IMR-90 (cell line): Measurements from ENCODE around the gene ARHGEF10L. TPM values are rescaled to one million over a fixed set of nuclear protein-coding genes. Genes with fewer than 3 reads are reported as not detected.

Experiments used
- ATAC-seq: fragments of 200-7000 bp; cut with Tn5 transposase; 2 replicates; pipeline ENCODE4 v1.9.1; 2020; ENCODE audit warnings: low read depth, mild to moderate bottlenecking, moderate library complexity
- BruUV-seq: library from RNA; stranded (reverse); fragments of 400-500 nt; replicated peaks from 2 replicates; lab custom pipeline; 2021; lab: Mats Ljungman, UMichigan
- CTCF ChIA-PET: fragments of 300-600 bp; formaldehyde crosslinking; extraction: SDS; loops from one replicate; lab custom pipeline; 2021; ENCODE audit warnings: antibody characterized with exemption; lab: Yijun Ruan, JAX
- POLR2A ChIA-PET: fragments of 300-600 bp; sonication (Branson Sonifier 250); formaldehyde crosslinking; loops from one replicate; lab custom pipeline; 2022; ENCODE audit warnings: antibody characterized with exemption; ENCODE audit not compliant: unreplicated experiment; lab: Charles Lee
- DNase-seq: peaks from one replicate; pipeline ENCODE4 v3.0.0; 2013
- H2AFZ ChIP-seq: replicated peaks from 2 replicates; pipeline ENCODE3; 2013; ENCODE audit warnings: low read length, mild to moderate bottlenecking; ENCODE audit not compliant: poor library complexity
- H2AK5ac ChIP-seq: 2 replicates; pipeline ENCODE4 v1.6.1; 2013; ENCODE audit warnings: low read depth, low read length, inconsistent platforms
- H2AK9ac ChIP-seq: replicated peaks from 2 replicates; pipeline ENCODE3; 2013; ENCODE audit warnings: mild to moderate bottlenecking, low read depth, low read length, moderate library complexity; ENCODE audit not compliant: poor library complexity
- H2BK120ac ChIP-seq: 2 replicates; pipeline ENCODE4 v1.6.1; 2013; ENCODE audit warnings: low read depth, low read length, inconsistent platforms
- H2BK15ac ChIP-seq: 3 replicates; pipeline ENCODE4 v1.6.1; 2013; ENCODE audit warnings: low read depth, low read length, inconsistent platforms
- H2BK20ac ChIP-seq: 2 replicates; pipeline ENCODE4 v1.6.1; 2013; ENCODE audit warnings: low read depth, mild to moderate bottlenecking, inconsistent platforms, low read length, moderate library complexity
- H2BK5ac ChIP-seq: 2 replicates; pipeline ENCODE4 v1.6.1; 2013; ENCODE audit warnings: mild to moderate bottlenecking, low read depth, low read length, inconsistent platforms; ENCODE audit not compliant: poor library complexity, severe bottlenecking
- H3K14ac ChIP-seq: replicated peaks from 2 replicates; pipeline ENCODE4 v1.6.1; 2013; ENCODE audit warnings: low read depth, low read length, inconsistent platforms
- H3K18ac ChIP-seq: 2 replicates; pipeline ENCODE4 v1.6.1; 2013; ENCODE audit warnings: low read depth, low read length, control low read depth
- H3K23ac ChIP-seq: 2 replicates; pipeline ENCODE4 v1.6.1; 2013; ENCODE audit warnings: low read depth, low read length, inconsistent platforms
- H3K27ac ChIP-seq: 2 replicates; pipeline ENCODE4 v1.5.1; 2013; ENCODE audit warnings: mild to moderate bottlenecking, control low read depth, low read length; ENCODE audit not compliant: insufficient read depth
- H3K27me3 ChIP-seq: 2 replicates; pipeline ENCODE4 v1.6.1; 2013; ENCODE audit warnings: low read length; ENCODE audit not compliant: control insufficient read depth, insufficient read depth
- H3K36me3 ChIP-seq: 2 replicates; pipeline ENCODE4 v1.6.1; 2013; ENCODE audit warnings: low read length, mixed read lengths; ENCODE audit not compliant: control insufficient read depth, insufficient read depth
- H3K4ac ChIP-seq: 2 replicates; pipeline ENCODE4 v1.6.1; 2013; ENCODE audit warnings: low read depth, low read length, inconsistent platforms
- H3K4me1 ChIP-seq: 2 replicates; pipeline ENCODE4 v1.6.1; 2013; ENCODE audit warnings: low read length, mixed read lengths; ENCODE audit not compliant: control insufficient read depth, insufficient read depth
- H3K4me2 ChIP-seq: 2 replicates; pipeline ENCODE4 v1.6.1; 2013; ENCODE audit warnings: low read depth, mild to moderate bottlenecking, control low read depth, low read length, moderate library complexity
- H3K4me3 ChIP-seq: 2 replicates; pipeline ENCODE4 v1.5.1; 2013; ENCODE audit warnings: low read depth, mild to moderate bottlenecking, control low read depth, low read length, moderate library complexity; ENCODE audit not compliant: insufficient read depth
- H3K56ac ChIP-seq: 2 replicates; pipeline ENCODE4 v1.6.1; 2013; ENCODE audit warnings: low read length, inconsistent platforms; ENCODE audit not compliant: insufficient read depth; ENCODE audit errors: extremely low read depth
- H3K79me1 ChIP-seq, 2 experiments: 2 replicates each; pipeline ENCODE4 v1.6.1; 2013; ENCODE audit warnings: low read length in 2 of 2, inconsistent platforms in 1 of 2, low read depth in 1 of 2
- H3K9ac ChIP-seq: 2 replicates; pipeline ENCODE4 v1.6.1; 2013; ENCODE audit warnings: low read depth, low read length, control low read depth
- H3K9me1 ChIP-seq: 2 replicates; pipeline ENCODE4 v1.6.1; 2013; ENCODE audit warnings: low read length, inconsistent platforms; ENCODE audit not compliant: insufficient read depth
- H3K9me3 ChIP-seq: 2 replicates; pipeline ENCODE4 v1.6.1; 2013; ENCODE audit warnings: low read length; ENCODE audit not compliant: control insufficient read depth, insufficient read depth
- H4K20me1 ChIP-seq: 2 replicates; pipeline ENCODE4 v1.6.1; 2013; ENCODE audit warnings: low read length, inconsistent platforms; ENCODE audit not compliant: insufficient read depth
- H4K5ac ChIP-seq: 2 replicates; pipeline ENCODE4 v1.6.1; 2013; ENCODE audit warnings: mild to moderate bottlenecking, low read depth, low read length, control low read depth
- H4K8ac ChIP-seq, 2 experiments: 2 replicates each; pipeline ENCODE4 v1.6.1; 2013; ENCODE audit warnings: low read depth in 2 of 2, low read length in 2 of 2, control low read depth in 1 of 2, inconsistent platforms in 1 of 2
- H4K91ac ChIP-seq: 2 replicates; pipeline ENCODE4 v1.6.1; 2013; ENCODE audit warnings: low read depth, low read length, inconsistent platforms; ENCODE audit not compliant: insufficient read depth
- BHLHE40 ChIP-seq: fragments of 150-350 bp; IDR thresholded peaks from 2 replicates; pipeline ENCODE4 v1.6.1; 2016; ENCODE audit warnings: mild to moderate bottlenecking, low read depth, low read length
- CEBPB ChIP-seq: IDR thresholded peaks from 2 replicates; pipeline ENCODE4 v1.6.1; 2012; ENCODE audit warnings: low read depth, low read length, improper control_type of control experiment
- CHD1 ChIP-seq: IDR thresholded peaks from 2 replicates; pipeline ENCODE4 v1.6.1; 2012; ENCODE audit warnings: low read depth, low read length, improper control_type of control experiment
- FOS ChIP-seq: fragments of 150-350 bp; IDR thresholded peaks from 2 replicates; pipeline ENCODE4 v1.6.1; 2016; ENCODE audit warnings: low read depth, low read length
- MAFK ChIP-seq: IDR thresholded peaks from 2 replicates; pipeline ENCODE4 v1.6.1; 2012; ENCODE audit warnings: low read depth, low read length, improper control_type of control experiment
- MAZ ChIP-seq: IDR thresholded peaks from 2 replicates; pipeline ENCODE4 v1.6.1; 2012; ENCODE audit warnings: low read depth, mild to moderate bottlenecking, low read length, improper control_type of control experiment, moderate library complexity, borderline replicate concordance
- MXI1 ChIP-seq: IDR thresholded peaks from 2 replicates; pipeline ENCODE4 v1.6.1; 2012; ENCODE audit warnings: low read depth, mild to moderate bottlenecking, low read length, moderate library complexity, borderline replicate concordance
- NFE2L2 ChIP-seq: fragments of 150-350 bp; IDR thresholded peaks from 2 replicates; pipeline ENCODE4 v1.6.1; 2016; ENCODE audit warnings: low read depth, mild to moderate bottlenecking, low read length
- POLR2A ChIP-seq: IDR thresholded peaks from 2 replicates; pipeline ENCODE4 v1.6.1; 2012; ENCODE audit warnings: mild to moderate bottlenecking, low read depth, low read length
- RAD21 ChIP-seq: IDR thresholded peaks from 2 replicates; pipeline ENCODE4 v1.6.1; 2012; ENCODE audit warnings: low read length, improper control_type of control experiment
- RCOR1 ChIP-seq: IDR thresholded peaks from 2 replicates; pipeline ENCODE4 v1.6.1; 2012; ENCODE audit warnings: mild to moderate bottlenecking, low read length, improper control_type of control experiment; ENCODE audit not compliant: insufficient replicate concordance
- RFX5 ChIP-seq: IDR thresholded peaks from 2 replicates; pipeline ENCODE4 v1.8.0; 2012; ENCODE audit warnings: low read depth, mild to moderate bottlenecking, low read length, moderate library complexity
- SMC3 ChIP-seq: fragments of 150-350 bp; IDR thresholded peaks from 2 replicates; pipeline ENCODE4 v1.6.1; 2016; ENCODE audit warnings: low read depth, mild to moderate bottlenecking, antibody characterized with exemption, low read length, moderate library complexity
- USF2 ChIP-seq: fragments of 150-350 bp; IDR thresholded peaks from 2 replicates; pipeline ENCODE4 v1.6.1; 2017; ENCODE audit warnings: mild to moderate bottlenecking, antibody characterized with exemption, low read length, low read depth
- WGBS, 2 experiments: methylation state at CpG; one replicate each; pipeline versions ENCODE4 v1.1.5 to v1.1.7; 2013; ENCODE audit warnings: missing lambda C conversion rate in 2 of 2; ENCODE audit not compliant: insufficient read length in 1 of 2; ENCODE audit errors: extremely low coverage in 2 of 2; 5-methylcytosine and 5-hydroxymethylcytosine counted together
- dilution Hi-C: fragments of 300-500 bp; cut with HindIII; formaldehyde crosslinking; loops from one replicate; pipeline ENCODE4 v1.14.3; 2018; ENCODE audit warnings: low sequenced_read_pairs; ENCODE audit not compliant: unreplicated experiment
- in situ Hi-C: fragments of 300-500 bp; cut with MboI; formaldehyde crosslinking; loops from 3 replicates; pipeline ENCODE4 v1.14.3; 2019; ENCODE audit warnings: low sequenced_read_pairs, inconsistent platforms, mixed read lengths
- intact Hi-C: fragments of 100-400 bp; cut with micrococcal nuclease; formaldehyde crosslinking; loops from 2 replicates; pipeline ENCODE4 v1.10.0; 2022
- polyA plus RNA-seq, 3 experiments: library from polyadenylated mRNA; depleted of rRNA; stranded (reverse); fragments of >200 nt; gene quantifications; 2 replicates each; pipeline ENCODE4 v1.2.3, GENCODE V29; 2012; ENCODE audit warnings: low replicate concordance in 1 of 3
- total RNA-seq: library from RNA; depleted of rRNA; stranded (reverse); fragments of >200 nt; gene quantifications from 2 replicates; pipeline ENCODE4 v1.2.3, GENCODE V29; 2012
- TF ChIP-seq, protein P1 (sequence below): fragments of 150-350 bp; IDR thresholded peaks from 2 replicates; pipeline ENCODE4 v1.6.1; 2016; ENCODE audit warnings: low read depth, mild to moderate bottlenecking, low read length, moderate library complexity, borderline replicate concordance
- TF ChIP-seq, protein P2 (sequence below): conservative IDR thresholded peaks from 2 replicates; pipeline ENCODE4 v1.5.1; 2012; ENCODE audit warnings: mild to moderate bottlenecking, low read depth, low read length, improper control_type of control experiment

Gene ARHGEF10L
- total and polyA plus RNA-seq, 2 of the 4 experiments (the other 2 are of a cell fraction), result 4.8 to 12.4 TPM

DNA sequence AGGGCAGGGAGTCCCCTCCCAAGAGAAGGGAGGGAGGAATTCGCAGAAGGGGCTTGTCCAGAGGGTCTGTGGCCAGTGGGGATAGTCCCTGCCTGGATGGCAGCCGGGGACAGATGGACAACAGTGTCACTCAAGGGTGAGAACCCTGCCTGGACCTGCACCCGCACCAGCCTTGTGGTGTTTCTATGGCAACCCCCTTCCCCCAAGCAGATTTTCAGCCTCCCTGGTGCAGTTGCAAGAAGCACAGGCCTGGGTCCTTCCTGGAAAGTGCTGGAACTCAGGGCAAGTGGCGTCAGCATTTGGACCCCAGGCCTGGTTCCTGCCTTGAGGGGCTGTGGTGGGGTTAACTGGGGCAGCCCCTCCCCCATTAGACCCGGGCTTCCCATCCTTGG lies 131.8 kb downstream of the ARHGEF10L start:
- Histone ChIP-seq H3K9me1 (peaks cover 13% of the 10 kb centered on the region), H3K56ac (no peak overlapping the region), H3K9ac (no peak overlapping the region), H3K4me3 (no peak overlapping the region), H3K27ac (no peak overlapping the region), H2AK9ac (no peak overlapping the region), H4K20me1 (peaks cover 24% of the 10 kb centered on the region), H3K79me1 (peaks cover 6 to 10% of the 10 kb centered on the region in 2 experiments; a peak in 3 of 4 replicates), H4K5ac (no peak overlapping the region), H4K91ac (no peak overlapping the region), H3K18ac (no peak overlapping the region), H3K23ac (no peak overlapping the region), H2BK20ac (no peak overlapping the region), H2AK5ac (no peak overlapping the region), H2BK5ac (no peak overlapping the region), H3K4ac (no peak overlapping the region), H3K4me1 (no peaks in the 10 kb centered on the region), H2BK15ac (no peak overlapping the region), H3K36me3 (peaks cover 3% of the 10 kb centered on the region), H3K27me3 (no peaks in the 10 kb centered on the region), H2BK120ac (no peak overlapping the region), H3K4me2 (no peak overlapping the region), H2AFZ (no peak overlapping the region), H3K9me3 (no peaks in the 10 kb centered on the region), H4K8ac (no peak overlapping the region), H3K14ac (no peak overlapping the region)
- ChIA-PET POLR2A (no interaction called here), CTCF (interaction anchor here (1.2 kb wide), 1 partner anchor 10 kb away, joined by 3 read pairs; no protein-coding TSS in a partner anchor)
- no TSS peak for BruUV-seq
- 85% methylated on average over 3 of the region's 5 CpGs; no CpG with 5 or more reads in 1 of the 2 experiments for WGBS, 2 experiments
- dilution Hi-C loops, result no loop called here
- DNase-seq, result no peak
- in situ Hi-C loops, result no loop called here
- no peak for ATAC-seq
- intact Hi-C loops, result no loop called here
- TF ChIP-seq BHLHE40, result no peak
- TF ChIP-seq RCOR1, result no peak
- no peak for TF ChIP-seq RAD21
- TF ChIP-seq, protein P1, sequence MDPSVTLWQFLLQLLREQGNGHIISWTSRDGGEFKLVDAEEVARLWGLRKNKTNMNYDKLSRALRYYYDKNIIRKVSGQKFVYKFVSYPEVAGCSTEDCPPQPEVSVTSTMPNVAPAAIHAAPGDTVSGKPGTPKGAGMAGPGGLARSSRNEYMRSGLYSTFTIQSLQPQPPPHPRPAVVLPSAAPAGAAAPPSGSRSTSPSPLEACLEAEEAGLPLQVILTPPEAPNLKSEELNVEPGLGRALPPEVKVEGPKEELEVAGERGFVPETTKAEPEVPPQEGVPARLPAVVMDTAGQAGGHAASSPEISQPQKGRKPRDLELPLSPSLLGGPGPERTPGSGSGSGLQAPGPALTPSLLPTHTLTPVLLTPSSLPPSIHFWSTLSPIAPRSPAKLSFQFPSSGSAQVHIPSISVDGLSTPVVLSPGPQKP, result no peak
- TF ChIP-seq MXI1, result no peak
- TF ChIP-seq, protein P2, sequence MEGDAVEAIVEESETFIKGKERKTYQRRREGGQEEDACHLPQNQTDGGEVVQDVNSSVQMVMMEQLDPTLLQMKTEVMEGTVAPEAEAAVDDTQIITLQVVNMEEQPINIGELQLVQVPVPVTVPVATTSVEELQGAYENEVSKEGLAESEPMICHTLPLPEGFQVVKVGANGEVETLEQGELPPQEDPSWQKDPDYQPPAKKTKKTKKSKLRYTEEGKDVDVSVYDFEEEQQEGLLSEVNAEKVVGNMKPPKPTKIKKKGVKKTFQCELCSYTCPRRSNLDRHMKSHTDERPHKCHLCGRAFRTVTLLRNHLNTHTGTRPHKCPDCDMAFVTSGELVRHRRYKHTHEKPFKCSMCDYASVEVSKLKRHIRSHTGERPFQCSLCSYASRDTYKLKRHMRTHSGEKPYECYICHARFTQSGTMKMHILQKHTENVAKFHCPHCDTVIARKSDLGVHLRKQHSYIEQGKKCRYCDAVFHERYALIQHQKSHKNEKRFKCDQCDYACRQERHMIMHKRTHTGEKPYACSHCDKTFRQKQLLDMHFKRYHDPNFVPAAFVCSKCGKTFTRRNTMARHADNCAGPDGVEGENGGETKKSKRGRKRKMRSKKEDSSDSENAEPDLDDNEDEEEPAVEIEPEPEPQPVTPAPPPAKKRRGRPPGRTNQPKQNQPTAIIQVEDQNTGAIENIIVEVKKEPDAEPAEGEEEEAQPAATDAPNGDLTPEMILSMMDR, result no peak
- TF ChIP-seq RFX5, result no peak
- no peak for TF ChIP-seq MAFK
- no peak for TF ChIP-seq NFE2L2
- TF ChIP-seq SMC3, result no peak
- no peak for TF ChIP-seq MAZ
- no peak for TF ChIP-seq FOS
- no peak for TF ChIP-seq USF2
- no peak for TF ChIP-seq POLR2A
- no peak for TF ChIP-seq CEBPB
- TF ChIP-seq CHD1, result no peak
